ENCODE results near the gene PRDM12. TPM values are rescaled to one million over a fixed set of nuclear protein-coding genes. Genes with fewer than 3 reads are reported as not detected.

Gene PRDM12
- total RNA-seq, 2 donors from 2014 or later: not detected

DNA sequence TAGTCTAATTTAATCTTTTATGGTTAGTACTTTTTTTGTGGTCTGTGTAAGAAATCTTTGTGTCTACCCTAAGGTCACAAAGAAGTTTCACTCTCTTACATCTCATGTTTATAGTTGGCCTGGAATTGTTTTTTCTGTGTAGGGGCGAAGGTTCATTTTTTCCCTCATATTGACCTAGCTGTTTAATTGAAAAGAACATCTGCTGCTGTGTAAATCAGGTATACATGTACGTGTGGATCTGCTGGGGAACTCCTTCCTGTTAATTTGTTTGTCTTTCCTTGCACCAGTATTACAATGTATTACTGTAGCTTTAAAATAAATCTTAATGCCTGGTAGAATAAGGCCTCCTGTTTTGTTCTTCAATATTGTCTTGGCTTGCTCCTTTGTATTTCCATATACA, 67.0 kb downstream of the PRDM12 start:
- intact Hi-C loops (cut with DNase I): no loop called here
- 41% methylated on average over 2 of the region's 2 CpGs for WGBS

GRCh38 chr9:130732136-130732535, 67.7 kb downstream of the PRDM12 start:
- no peak for TF ChIP-seq CTCF (IDR thresholded peaks at IDR 0.05)
- TF ChIP-seq POLR2A (IDR thresholded peaks at IDR 0.05): no peak
- TF ChIP-seq POLR2AphosphoS5 (IDR thresholded peaks at IDR 0.05): no peak
- 35% methylated on average over 2 of the region's 2 CpGs for WGBS
- no peaks in the 10 kb centered on the region for H3K9me3 ChIP-seq
- no peak for DNase-seq (ENCODE audit: low spot score)
- peak overlapping the region in 1 of 2 donors; percentile 54 for H3K27ac ChIP-seq
- H3K4me3 ChIP-seq: no peak overlapping the region
- H3K27me3 ChIP-seq (replicated peaks; ENCODE audit: insufficient read depth): no peaks in the 10 kb centered on the region
- peaks cover 9% of the 10 kb centered on the region for H3K4me1 ChIP-seq (replicated peaks)
- intact Hi-C loops (cut with DNase I): no loop called here
- H3K36me3 ChIP-seq: no peaks in the 10 kb centered on the region

More for the DNA sequence above, 67.0 kb downstream of the PRDM12 start:
- Histone ChIP-seq H3K27me3 (replicated peaks; ENCODE audit: insufficient read depth) (no peaks in the 10 kb centered on the region), H3K4me3 (no peak overlapping the region), H3K36me3 (no peaks in the 10 kb centered on the region), H3K27ac (peak overlapping the region in 1 of 2 donors; percentile 54), H3K4me1 (replicated peaks) (peaks cover 9% of the 10 kb centered on the region), H3K9me3 (no peaks in the 10 kb centered on the region)
- DNase-seq (ENCODE audit: low spot score): peak; percentile 11
- no peak for TF ChIP-seq CTCF (IDR thresholded peaks at IDR 0.05)
- peak; percentile 55 for TF ChIP-seq POLR2AphosphoS5 (IDR thresholded peaks at IDR 0.05)

Small RNAs within 50 kb of the gene (microRNA-seq; reads per million reads assigned to microRNA genes)
- not detected for gene MIR6856

Small RNAs within 50 kb of the gene (small RNA-seq; reads per million reads assigned to genes)
- gene AL359092.1 (0 reads per million in 2 donors), gene MIR6856 (0 reads per million in 2 donors)

Other genes starting within 250 kb of the PRDM12 start
- gene ASS1, start 219.6 kb upstream of the PRDM12 start, total RNA-seq: 100 to 1,000 TPM in 1 of 2 donors, 10 to 100 TPM in 1; 59.4 to 228 TPM
- 100 to 1,000 TPM in 1 of 2 donors, 10 to 100 TPM in 1; 40.4 to 111 TPM for gene FUBP3, start 85.0 kb upstream of the PRDM12 start, total RNA-seq
- gene EXOSC2, start 29.2 kb downstream of the PRDM12 start, total RNA-seq: 10 to 100 TPM; 18.4 to 22.7 TPM
- 10 to 100 TPM; 48.2 to 73.4 TPM for gene ABL1, start 170.7 kb downstream of the PRDM12 start, total RNA-seq
- gene QRFP, start 232.2 kb downstream of the PRDM12 start, total RNA-seq: 1 to 10 TPM in 1 of 2 donors, not detected in 1; 1.0 TPM